ENCODE measurements around the gene CTAGE15.
"Not testable (repeated sequence)": the region's sequence is repeated elsewhere in the genome, so short reads cannot be mapped to it uniquely, and the experiment has no call there.

DNA sequence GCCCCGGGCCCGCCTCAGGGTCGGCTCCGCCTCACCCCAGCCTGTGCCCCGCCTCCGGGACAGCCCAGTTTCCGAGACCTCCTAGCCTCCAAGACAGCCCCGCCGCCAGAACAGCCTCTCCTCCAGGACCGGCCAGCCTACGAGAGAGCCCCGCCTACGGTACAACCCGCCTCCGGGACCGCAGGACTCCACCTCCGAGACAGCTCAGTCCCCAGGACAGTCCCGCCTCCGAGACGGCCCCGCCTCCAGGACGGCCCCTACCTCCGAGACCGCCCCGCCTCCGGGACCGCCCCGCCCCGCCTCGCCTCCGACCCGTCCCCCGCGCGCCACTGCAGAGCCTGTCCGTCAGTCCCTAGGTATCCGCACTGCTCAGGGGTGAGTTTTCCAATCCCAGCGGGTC, 49.0 kb downstream of the CTAGE15 start, which contains the start of gene TCAF2:
- not testable (repeated sequence) for TF ChIP-seq RAD21, CEBPB (IDR thresholded peaks at IDR 0.05; ENCODE audit: low read depth)

All from HCT116 (cell line).